AG04450 (cell line): ENCODE data around the gene NUP210L. TPM values are rescaled to one million over a fixed set of nuclear protein-coding genes. Genes with fewer than 3 reads are reported as not detected.
A peak's percentile ranks its signal among the peaks of the same experiment; 100 is the strongest.

Source experiments
- CTCF ChIA-PET: fragments of 300-600, 350-600 bp; formaldehyde crosslinking; extraction: SDS; loops from one replicate; lab custom pipeline; 2022; ENCODE audit warnings: antibody characterized with exemption, inconsistent platforms; lab: Charles Lee
- POLR2A ChIA-PET: fragments of 350-600 bp; formaldehyde crosslinking; extraction: SDS; loops from one replicate; lab custom pipeline; 2021; ENCODE audit warnings: antibody characterized with exemption, inconsistent platforms; lab: Yijun Ruan, JAX
- DNase-seq: peaks from one replicate; pipeline ENCODE4 v3.0.0-alpha.2; 2011; ENCODE audit warnings: low read depth, low spot score
- H3K27ac ChIP-seq: one replicate; pipeline ENCODE4 v1.5.1; 2012; ENCODE audit warnings: low read depth, low read length, control low read depth
- H3K27me3 ChIP-seq: one replicate; pipeline ENCODE4 v1.6.0; 2012; ENCODE audit warnings: low read length; ENCODE audit not compliant: control insufficient read depth, insufficient read depth
- H3K4me3 ChIP-seq: 2 replicates; pipeline ENCODE4 v1.5.1; 2011; ENCODE audit warnings: mild to moderate bottlenecking, low read depth, low read length, control low read depth
- H3K9me3 ChIP-seq: 2 replicates; pipeline ENCODE4 v1.5.1; 2012; ENCODE audit warnings: low read length; ENCODE audit not compliant: control insufficient read depth, insufficient read depth
- CTCF ChIP-seq: IDR thresholded peaks from 2 replicates; pipeline ENCODE4 v1.5.1; 2011; ENCODE audit warnings: low read depth, low read length, control low read depth, inconsistent platforms
- polyA plus RNA-seq: library from polyadenylated mRNA; depleted of rRNA; stranded (reverse); fragments of >200 nt; gene quantifications from 2 replicates; pipeline ENCODE4 v1.2.3, GENCODE V29; 2011

NUP210L gene
- polyA plus RNA-seq, 1 experiment, result not detected

DNA sequence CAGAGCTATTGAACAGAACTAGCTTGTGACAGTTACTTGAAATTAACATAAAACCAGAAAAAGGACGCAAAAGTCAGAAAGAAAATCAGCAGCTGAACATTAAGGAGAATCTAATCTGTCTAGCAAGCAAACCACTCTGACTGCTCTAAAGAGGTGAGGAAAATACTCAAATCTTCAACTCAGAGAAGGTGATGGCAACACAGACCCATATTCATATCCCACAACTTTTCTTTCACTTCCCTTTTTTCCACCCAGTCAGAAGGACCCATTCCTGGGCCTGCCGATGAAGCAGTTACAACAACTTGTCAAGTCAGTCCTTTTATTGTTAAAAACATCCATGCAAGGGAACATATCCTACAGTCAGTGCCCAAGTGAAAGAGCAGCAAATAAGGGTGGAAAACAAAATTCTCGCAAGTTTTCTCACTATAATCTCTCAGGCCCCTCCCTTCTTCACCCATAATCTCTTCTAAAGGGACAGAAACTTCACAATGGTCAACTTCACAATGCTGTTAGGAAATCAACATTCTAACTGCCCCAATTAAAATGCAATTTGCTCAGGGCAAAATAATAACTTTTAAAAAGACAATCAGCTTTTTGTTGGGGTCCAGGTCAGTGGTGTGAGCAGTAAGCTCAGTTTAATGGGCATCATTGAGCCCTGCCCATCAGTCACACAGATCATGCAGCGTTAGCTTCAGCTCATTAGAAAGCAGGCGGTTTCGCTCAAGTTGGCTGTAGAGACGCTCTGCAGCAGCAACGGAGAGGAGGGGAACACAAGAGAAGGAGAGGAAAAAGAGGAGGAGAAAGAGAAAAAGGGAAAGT, 3.6 kb upstream of the NUP210L start:
- ChIA-PET CTCF (no interaction called here), POLR2A (no interaction called here)
- DNase-seq, result no peak
- Histone ChIP-seq H3K27me3 (no peaks in the 10 kb centered on the region), H3K9me3 (no peaks in the 10 kb centered on the region; the same call in 1 of the 2 replicates), H3K27ac (peak overlapping the region; percentile 21), H3K4me3 (no peak overlapping the region)
- no peak for TF ChIP-seq CTCF

GRCh38 chr1:154157520-154158306, 2.8 kb upstream of the NUP210L start:
- Histone ChIP-seq H3K9me3 (no peaks in the 10 kb centered on the region; the same call in 1 of the 2 replicates), H3K27me3 (no peaks in the 10 kb centered on the region), H3K27ac (no peak overlapping the region), H3K4me3 (no peak overlapping the region)
- no peak for DNase-seq
- TF ChIP-seq CTCF, result no peak
- ChIA-PET POLR2A (no interaction called here), CTCF (no interaction called here)

DNA sequence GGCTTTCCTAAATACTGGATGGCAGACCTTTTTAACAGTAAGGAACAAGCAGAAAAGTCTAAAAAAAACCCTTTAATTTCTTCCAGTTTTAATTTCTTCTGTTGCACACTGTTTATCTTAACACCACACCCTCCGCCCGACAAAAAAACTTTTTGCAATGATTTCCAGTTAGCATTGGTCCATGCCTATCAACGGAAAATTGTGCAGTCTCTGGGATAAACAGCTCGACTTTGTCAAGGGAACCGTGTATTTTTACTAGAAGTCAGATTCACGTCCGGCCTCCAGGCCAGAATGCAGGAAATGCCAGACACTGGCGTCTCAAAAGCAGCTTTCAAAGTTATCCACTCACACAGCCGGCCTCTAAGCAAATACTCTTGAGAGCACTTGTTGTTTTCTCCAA, 378 bp upstream of the NUP210L start:
- ChIA-PET CTCF (no interaction called here), POLR2A (interaction anchor here (0.7 to 1.9 kb wide), 3 partner anchors 27 to 170 kb away, joined by 3 to 11 read pairs (median 4); partner anchors contain the start of genes ATP8B2 and RPS27)
- peak; percentile 20 for DNase-seq
- no peaks in the 10 kb centered on the region for H3K27me3 ChIP-seq
- no peaks in the 10 kb centered on the region; the same call in 1 of the 2 replicates for H3K9me3 ChIP-seq
- peak overlapping the region; percentile 39 for H3K27ac ChIP-seq
- no peak overlapping the region for H3K4me3 ChIP-seq
- TF ChIP-seq CTCF, result no peak

DNA sequence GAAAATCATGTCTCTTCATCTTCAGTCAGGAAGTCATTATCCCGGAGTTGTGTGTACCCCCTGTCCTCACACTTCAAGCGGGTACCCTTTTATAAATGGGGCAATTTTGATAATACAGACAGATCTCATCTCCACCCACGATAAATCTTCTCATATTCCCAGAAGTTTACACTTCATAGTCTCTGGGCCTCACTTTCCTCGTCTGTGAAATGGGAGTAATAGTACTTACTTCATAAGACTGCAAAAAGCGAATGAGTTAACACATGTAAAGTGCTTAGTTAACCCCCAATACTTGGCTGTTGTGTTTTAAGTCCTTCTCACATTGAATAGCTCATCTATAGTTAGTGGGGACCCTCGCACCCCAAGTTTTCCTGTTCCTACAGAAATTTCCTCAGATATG, 820 bp downstream of the NUP210L start:
- POLR2A ChIA-PET, result no interaction called here
- H3K4me3 ChIP-seq, result no peak overlapping the region
- no peaks in the 10 kb centered on the region; the same call in 1 of the 2 replicates for H3K9me3 ChIP-seq
- no peak for DNase-seq
- no peaks in the 10 kb centered on the region for H3K27me3 ChIP-seq
- no peak overlapping the region for H3K27ac ChIP-seq
- CTCF ChIA-PET, result no interaction called here
- no peak for TF ChIP-seq CTCF
